T-helper 2 cell (primary cell): ENCODE results near the gene EPB41L1.

Experiments
- DNase-seq, 5 experiments: peaks; one replicate each; pipeline versions ENCODE4 v3.0.0 to v3.0.0-alpha.2; 2012 to 2022

Gene EPB41L1

DNA sequence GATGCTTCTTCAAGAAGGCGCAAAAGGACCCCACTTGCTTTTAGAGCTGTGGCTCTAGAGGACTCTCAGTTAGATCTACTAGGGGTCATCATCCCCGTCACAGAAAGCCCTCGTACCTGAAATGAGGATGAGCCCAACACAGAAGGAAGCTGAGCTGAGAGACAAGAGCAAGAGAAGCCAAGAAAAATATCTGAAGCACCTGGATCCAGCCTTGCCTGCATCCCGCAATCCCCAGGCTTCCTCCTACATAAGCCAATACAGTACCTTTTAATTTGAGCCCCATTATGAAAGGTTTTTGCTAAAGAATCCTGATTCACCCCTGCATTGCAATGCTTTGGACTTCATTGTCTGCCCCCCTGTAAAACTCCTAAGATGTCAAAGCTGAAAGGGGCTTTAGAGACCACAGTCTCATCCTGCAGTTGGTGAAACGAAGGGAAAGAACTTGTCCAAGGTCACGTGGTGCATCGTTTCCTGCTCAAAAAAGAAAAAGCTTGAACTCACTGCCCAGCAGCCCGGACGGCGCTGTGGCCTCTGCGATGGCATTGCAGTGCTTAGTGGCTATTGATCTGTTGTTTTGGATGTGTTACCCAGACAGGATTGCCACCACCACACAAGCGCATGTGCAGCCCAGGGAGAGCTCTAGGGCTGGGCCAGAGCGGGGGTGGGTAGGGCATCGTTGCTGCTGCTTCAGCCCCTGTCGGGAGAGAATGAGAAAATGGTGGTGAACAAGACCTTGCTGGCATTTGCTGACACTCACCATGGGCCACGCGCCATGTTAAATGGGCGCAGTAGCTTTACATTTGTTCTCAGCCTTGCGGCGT is 110.1 kb downstream of the EPB41L1 start:
- no peak for DNase-seq

GRCh38 chr20:36266189-36266588 is 111.6 kb downstream of the EPB41L1 start:
- DNase-seq, result no peak

GRCh38 chr20:36267605-36268381 is 113.3 kb downstream of the EPB41L1 start:
- no peak for DNase-seq

DNA sequence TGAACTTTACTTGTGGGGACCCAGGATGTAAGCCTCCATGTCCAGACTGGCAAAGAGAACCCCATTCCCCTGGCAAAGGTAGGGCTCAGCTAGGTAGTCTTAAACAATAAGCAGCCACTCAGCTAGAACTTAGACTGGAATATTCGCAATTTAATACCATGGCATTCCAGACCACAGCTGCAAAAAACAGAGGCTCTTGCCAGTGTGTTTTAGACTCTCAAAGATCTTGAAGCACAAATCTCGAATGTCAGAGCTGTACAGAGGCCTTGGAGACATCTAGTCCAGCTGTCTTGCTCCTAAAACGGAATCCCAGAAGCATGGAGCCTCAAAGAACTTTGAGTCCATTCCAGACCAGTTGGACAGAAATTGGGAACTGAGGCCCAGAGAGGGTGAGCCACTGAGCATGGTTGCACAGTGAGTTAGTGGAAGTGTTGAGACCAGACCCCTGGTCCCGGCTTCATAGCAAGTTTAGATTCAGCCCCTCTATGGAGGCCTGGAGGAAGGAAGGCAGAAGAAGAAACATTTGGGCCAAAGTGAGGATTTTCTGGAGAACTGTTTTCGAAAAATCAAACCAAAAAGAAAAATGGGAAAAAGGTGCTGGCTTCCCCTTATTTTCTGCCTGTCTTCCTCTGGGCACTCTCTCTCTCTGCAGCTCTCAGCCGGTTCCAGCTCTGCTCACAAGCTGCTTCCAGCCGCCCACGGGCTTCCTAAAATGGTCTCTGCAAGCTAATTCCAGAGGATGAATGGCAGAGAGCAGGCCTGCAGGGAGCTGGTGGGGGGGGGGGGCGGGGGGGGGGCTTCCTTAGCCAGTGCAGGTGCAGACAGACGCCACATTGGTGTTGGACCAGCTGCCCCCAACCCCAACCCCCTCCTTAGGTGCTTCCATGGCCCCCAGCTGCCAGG is 114.2 kb downstream of the EPB41L1 start:
- no peak for DNase-seq

DNA sequence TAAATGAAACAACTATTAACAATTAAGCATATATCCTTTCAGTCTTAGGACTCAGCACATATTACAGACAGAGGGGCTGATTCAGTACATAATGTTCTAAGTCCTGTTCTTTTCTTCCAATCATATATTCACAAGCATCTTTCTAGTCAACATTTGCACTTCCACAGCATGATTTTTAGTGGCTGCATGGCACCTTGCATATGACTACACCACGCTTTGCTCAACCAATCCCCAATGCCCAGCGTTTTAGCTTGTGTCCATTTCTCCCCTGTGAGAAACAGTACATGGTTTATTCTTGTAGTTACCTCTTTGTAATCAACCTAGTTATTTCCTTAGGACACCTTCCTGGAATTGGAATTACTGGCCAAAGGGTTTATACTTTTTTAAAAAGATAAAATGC is 115.0 kb downstream of the EPB41L1 start:
- DNase-seq, result no peak

DNA sequence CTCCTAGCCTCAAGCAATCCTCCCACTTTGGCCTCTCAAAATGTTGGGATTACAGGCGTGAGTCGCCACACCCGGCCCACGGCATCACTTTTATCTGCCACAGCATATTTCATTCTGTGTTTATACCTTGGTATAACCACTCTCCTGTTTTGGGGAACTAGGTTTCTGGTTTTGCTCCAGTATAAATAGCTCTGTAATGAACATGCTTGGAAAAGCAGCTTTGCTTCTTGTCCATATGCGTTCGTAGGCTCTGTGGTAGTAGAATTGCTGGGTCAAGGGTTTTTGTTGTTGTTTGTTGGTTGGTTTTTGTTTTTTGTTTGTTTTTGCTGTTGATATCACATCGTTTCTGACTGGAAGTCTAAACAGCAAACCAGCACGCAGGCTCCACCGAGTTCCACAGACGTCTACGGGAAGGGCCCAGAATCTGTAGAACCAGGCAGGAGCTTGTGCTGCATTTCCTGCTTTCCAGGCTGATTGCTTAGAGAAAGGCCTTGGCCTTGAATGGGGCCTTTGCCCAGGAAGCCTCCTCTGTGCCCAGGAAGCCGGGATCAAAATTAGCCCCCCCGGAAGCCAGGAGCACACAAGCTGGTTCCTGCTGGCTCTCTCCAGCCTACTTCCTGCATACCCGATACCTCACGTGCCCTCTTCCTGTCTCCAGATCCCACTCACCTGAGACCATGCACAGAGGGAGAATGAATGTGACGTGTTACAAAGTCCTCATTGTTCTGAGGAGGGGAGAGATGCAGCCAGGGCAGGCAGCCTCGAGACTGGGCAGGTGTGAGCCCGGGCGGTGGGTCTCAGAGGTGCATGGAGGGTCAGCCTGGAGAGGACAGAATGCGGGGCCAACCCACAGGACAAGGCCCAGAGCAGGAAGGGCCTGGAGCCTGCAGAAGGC is 116.5 kb downstream of the EPB41L1 start:
- DNase-seq, result no peak

DNA sequence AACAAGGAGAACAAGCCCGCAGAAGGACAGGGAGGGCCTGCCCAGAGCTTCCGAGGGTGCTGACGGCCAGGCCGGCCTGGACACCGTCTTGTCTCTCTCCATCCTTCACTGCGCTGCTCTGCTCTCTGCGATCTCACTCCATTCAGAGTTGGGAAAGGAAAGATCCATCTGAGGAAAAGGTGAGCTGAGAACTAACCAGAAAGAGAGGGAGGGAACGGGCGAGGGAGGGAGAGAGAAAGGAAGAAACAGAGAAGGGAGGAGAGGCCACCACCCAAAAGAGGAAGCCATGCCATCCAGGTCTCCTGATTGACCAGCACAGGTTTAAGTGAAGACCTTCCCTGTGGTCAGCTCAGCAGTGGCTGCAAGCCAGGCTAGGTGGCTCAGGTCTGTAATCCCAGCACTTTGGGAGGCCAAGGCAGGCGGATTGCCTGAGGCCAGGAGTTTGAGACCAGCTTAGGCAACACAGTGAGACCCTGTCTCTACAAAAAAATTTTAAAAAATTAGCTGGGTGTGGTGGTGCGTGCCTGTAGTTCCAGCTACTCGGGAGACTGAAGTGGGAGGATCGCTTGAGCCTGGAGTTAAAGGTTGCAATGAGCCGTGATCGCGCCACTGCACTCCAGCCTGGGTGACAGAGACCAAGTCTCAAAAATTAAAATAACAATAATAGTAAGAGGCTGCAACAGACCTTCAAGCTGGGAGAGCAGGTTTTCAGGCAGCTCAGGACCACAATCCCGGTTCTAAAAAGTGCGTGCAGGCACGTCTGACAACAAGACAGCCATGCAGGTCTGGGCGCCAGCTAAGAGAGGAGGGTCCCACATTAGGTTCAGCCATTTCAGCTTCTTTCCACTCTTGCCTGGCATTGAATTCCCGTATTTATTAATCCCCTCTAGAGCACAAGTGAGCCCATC is 117.4 kb downstream of the EPB41L1 start:
- DNase-seq, result no peak

DNA sequence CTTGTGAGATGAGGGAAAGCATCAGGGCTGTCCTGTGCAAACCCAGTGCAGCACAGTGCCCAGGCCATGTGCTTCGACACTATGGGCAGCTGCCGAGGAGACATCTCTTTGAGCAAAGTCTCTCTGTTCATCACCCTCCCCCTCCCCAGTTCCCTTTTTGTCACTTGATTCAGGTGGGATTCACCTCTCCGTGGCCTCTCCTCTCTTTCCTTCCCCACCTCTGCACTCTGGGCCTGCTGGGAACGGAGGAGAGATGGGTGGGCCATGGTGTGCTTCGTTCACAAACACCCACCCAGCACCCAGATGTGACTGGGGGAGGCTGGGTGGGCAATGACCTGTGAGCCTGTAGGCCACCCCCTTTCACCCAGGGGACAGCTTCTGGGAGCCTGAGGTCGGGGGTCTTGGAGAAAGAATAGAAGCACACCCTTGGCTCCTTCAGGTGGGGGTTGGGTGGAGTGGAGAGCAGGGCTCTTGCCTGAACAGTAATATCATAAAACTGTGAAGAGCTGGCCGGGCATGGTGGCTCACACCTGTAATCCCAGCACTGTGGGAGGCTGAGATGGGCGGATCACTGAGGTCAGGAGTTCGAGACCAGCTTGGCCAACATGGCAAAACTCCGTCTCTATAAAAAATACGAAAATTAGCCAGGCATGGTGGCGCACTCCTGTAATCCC is 118.1 kb downstream of the EPB41L1 start:
- no peak for DNase-seq

DNA sequence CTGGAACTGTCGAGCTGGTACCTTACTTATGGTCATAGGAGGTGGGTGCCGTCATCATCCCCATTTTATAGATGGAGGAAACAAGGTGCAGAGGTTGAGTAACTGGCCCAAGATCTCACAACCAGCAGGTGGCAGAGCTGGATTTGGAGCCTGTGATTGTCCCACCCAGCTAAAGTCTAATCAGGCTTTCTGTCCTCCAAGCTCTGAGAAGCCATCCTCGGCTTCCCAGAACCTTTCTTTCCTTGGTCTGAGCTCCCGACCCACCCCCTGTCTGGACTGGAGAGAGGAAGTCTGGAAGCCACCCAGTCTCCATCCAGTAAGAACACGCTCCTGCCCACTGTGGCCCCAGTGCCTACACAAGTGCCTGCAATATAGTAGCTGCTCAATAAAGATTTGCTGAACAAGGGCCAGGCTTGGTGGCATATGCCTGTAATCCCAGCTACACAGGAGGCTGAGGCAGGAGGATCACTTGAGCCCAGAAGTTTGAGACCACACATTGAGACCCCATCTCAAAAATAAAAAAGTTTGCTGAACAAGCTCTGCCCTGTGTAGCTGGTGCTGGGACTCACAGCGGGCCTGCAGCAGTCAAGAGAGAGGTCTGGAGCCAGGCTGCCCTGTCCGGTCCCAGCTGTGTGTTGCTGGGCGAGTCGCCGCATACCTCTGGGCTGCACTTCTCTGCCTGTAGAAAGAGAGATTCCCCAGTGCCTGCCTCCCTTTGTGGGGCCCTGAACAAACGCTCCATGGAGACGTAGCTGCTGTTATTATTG is 119.1 kb downstream of the EPB41L1 start:
- peak in 1 of 5 experiments; percentile 17 for DNase-seq

- DNase-seq, result no peak
Measured at GRCh38 chr20:36274181-36274841, 119.8 kb downstream of the EPB41L1 start.

GRCh38 chr20:36275011-36275410 is 120.5 kb downstream of the EPB41L1 start:
- no peak for DNase-seq

- DNase-seq, result no peak
Measured at GRCh38 chr20:36275441-36276189, 121.1 kb downstream of the EPB41L1 start.

DNA sequence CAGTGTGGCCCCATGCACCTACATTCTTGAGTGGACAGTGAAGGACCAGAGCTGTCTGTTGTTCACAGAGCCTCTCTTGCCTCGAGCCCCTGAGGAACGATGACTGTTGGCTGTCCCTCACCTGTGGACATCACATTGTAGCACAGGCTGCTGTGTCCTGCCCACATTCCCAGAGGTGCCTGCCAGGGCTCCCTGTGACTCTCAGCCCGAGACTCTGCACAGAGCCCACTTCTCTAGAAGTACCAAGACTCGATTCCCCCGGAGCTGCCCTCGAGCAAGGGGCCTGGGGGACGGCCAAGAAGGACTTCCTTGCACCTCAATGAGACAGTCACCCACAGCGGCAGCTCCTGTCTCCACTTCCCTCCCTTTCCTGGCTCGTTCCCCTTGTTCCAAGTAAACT is 123.0 kb downstream of the EPB41L1 start:
- no peak for DNase-seq

DNA sequence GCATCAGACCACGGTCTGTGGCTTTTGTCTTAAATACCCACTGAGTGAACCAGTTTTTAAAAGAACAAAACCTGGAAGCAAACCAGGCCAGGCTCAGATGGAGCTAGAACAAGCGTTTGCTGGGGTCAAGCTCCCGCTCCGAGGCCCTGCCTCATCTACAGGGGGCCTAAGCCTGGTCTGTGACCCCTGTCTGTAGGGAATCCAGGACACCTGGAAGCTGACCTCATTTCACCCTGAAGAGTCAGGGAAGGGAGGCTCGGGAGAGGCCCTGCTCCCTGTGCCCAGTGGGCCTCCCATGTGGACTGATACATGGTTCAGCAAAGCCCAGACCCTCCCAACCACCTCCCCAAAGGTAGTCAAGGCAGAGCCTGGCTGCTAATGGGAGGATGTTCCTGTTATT is 124.8 kb downstream of the EPB41L1 start:
- DNase-seq, result no peak

GRCh38 chr20:36279776-36280175 is 125.2 kb downstream of the EPB41L1 start:
- no peak for DNase-seq

GRCh38 chr20:36281785-36282380 is 127.3 kb downstream of the EPB41L1 start:
- DNase-seq, result no peak
